ENCODE results near the gene GPBP1. TPM values are rescaled to one million over a fixed set of nuclear protein-coding genes. Genes with fewer than 3 reads are reported as not detected.

The GPBP1 gene
- total and polyA plus RNA-seq, 2 donors (not counting 3 experiments of a cell fraction or from before 2014, with no cell fraction given), result 11.7 to 57.4 TPM

- ChIA-PET CTCF (no interaction called here), POLR2A (no interaction called here)
- no peaks in the 10 kb centered on the region for H4K20me1 ChIP-seq (replicated peaks; ENCODE audit: control insufficient read depth, extremely low read depth, insufficient read depth, low read length)
- intact Hi-C loops (cut with micrococcal nuclease) (no loop called here), dilution Hi-C loops (cut with MboI; ENCODE audit: extremely low pct_ligation_motif_present, low sequenced_read_pairs) (no loop called here)
- no TSS peak for BruUV-seq (replicated peaks)
- no peaks in the 10 kb centered on the region for H3K9me3 ChIP-seq (replicated peaks; ENCODE audit: control insufficient read depth, insufficient read depth, low read length)
- H3K4me1 ChIP-seq (ENCODE audit: control insufficient read depth, extremely low read depth, insufficient read depth, low read length), result no peaks in the 10 kb centered on the region
- H2AFZ ChIP-seq (ENCODE audit: low read depth, low read length), result no peak overlapping the region
- no peak overlapping the region for H3K4me2 ChIP-seq (ENCODE audit: insufficient read depth, low read length)
- no peaks in the 10 kb centered on the region for H3K9me1 ChIP-seq (replicated peaks; ENCODE audit: control insufficient read depth, extremely low read depth, insufficient read depth, low read length)
- no peak overlapping the region for H3K27ac ChIP-seq (ENCODE audit: insufficient read depth, low read depth, low read length)
- H3K9ac ChIP-seq (replicated peaks; ENCODE audit: extremely low read depth, insufficient read depth, low read length), result no peak overlapping the region
- no peak overlapping the region for H3K4me3 ChIP-seq (replicated peaks in 1 of 3; ENCODE audit: insufficient read depth in 1 of 3, low read depth in 1 of 3, low read length in 3 of 3)
- peaks cover 3 to 5% of the 10 kb centered on the region in 2 experiments for H3K36me3 ChIP-seq (ENCODE audit: control insufficient read depth in 2 of 2, extremely low read depth in 1 of 2, insufficient read depth in 2 of 2, low read length in 2 of 2)
- no peak for FAIRE-seq
- no peaks in the 10 kb centered on the region for H3K79me2 ChIP-seq (ENCODE audit: control insufficient read depth, insufficient read depth, low read length)
- no peak for DNase-seq (ENCODE audit: low read depth, low spot score)
- H3K27me3 ChIP-seq (ENCODE audit: control insufficient read depth in 2 of 2, insufficient read depth in 2 of 2, low read length in 2 of 2), result no peaks in the 10 kb centered on the region
- TF ChIP-seq POLR2AphosphoS5 (IDR thresholded peaks at IDR 0.05; ENCODE audit: insufficient read depth, low read depth, low read length) (no peak), JUN (IDR thresholded peaks at IDR 0.05; ENCODE audit: borderline replicate concordance, insufficient read depth, insufficient read length, low read depth) (no peak)
- TF ChIP-seq, protein P1, sequence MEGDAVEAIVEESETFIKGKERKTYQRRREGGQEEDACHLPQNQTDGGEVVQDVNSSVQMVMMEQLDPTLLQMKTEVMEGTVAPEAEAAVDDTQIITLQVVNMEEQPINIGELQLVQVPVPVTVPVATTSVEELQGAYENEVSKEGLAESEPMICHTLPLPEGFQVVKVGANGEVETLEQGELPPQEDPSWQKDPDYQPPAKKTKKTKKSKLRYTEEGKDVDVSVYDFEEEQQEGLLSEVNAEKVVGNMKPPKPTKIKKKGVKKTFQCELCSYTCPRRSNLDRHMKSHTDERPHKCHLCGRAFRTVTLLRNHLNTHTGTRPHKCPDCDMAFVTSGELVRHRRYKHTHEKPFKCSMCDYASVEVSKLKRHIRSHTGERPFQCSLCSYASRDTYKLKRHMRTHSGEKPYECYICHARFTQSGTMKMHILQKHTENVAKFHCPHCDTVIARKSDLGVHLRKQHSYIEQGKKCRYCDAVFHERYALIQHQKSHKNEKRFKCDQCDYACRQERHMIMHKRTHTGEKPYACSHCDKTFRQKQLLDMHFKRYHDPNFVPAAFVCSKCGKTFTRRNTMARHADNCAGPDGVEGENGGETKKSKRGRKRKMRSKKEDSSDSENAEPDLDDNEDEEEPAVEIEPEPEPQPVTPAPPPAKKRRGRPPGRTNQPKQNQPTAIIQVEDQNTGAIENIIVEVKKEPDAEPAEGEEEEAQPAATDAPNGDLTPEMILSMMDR (IDR thresholded peaks at IDR 0.05; ENCODE audit: extremely low read depth in 1 of 2, insufficient read depth in 1 of 2, low read depth in 1 of 2, low read length in 2 of 2), result no peak
- TF ChIP-seq, protein P2, sequence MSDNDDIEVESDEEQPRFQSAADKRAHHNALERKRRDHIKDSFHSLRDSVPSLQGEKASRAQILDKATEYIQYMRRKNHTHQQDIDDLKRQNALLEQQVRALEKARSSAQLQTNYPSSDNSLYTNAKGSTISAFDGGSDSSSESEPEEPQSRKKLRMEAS (IDR thresholded peaks at IDR 0.05; ENCODE audit: insufficient read depth, insufficient read length), result no peak
Observed at GRCh38 chr5:57246426-57246825, 72.6 kb downstream of the GPBP1 start.

GRCh38 chr5:57247765-57248164 lies 73.9 kb downstream of the GPBP1 start:
- H3K27ac ChIP-seq (ENCODE audit: insufficient read depth, low read depth, low read length), result no peak overlapping the region
- no peak overlapping the region for H3K9ac ChIP-seq (replicated peaks; ENCODE audit: extremely low read depth, insufficient read depth, low read length)
- ChIA-PET POLR2A (no interaction called here), CTCF (no interaction called here)
- TF ChIP-seq MYC (IDR thresholded peaks at IDR 0.05; ENCODE audit: low read depth, low read length) (no peak), POLR2AphosphoS5 (IDR thresholded peaks at IDR 0.05; ENCODE audit: insufficient read depth, low read depth, low read length) (no peak), EZH2 (IDR thresholded peaks at IDR 0.05; ENCODE audit: borderline replicate concordance, low read depth, low read length, severe bottlenecking) (no peak), GATA2 (IDR thresholded peaks at IDR 0.05; ENCODE audit: insufficient read depth, insufficient read length, low read depth, low read length) (no peak), JUN (IDR thresholded peaks at IDR 0.05; ENCODE audit: borderline replicate concordance, insufficient read depth, insufficient read length, low read depth) (no peak), POLR2A (IDR thresholded peaks at IDR 0.05; ENCODE audit: low read depth, low read length) (no peak), FOS (IDR thresholded peaks at IDR 0.05; ENCODE audit: borderline replicate concordance, insufficient read depth, low read length) (no peak)
- TF ChIP-seq, protein P2 (IDR thresholded peaks at IDR 0.05; ENCODE audit: insufficient read depth, insufficient read length), result no peak
- TF ChIP-seq, protein P1 (IDR thresholded peaks at IDR 0.05; ENCODE audit: extremely low read depth in 1 of 2, insufficient read depth in 1 of 2, low read depth in 1 of 2, low read length in 2 of 2), result no peak
- H3K4me2 ChIP-seq (ENCODE audit: insufficient read depth, low read length), result no peak overlapping the region
- peaks cover 4% of the 10 kb centered on the region for H3K79me2 ChIP-seq (ENCODE audit: control insufficient read depth, insufficient read depth, low read length)
- no peaks in the 10 kb centered on the region for H3K9me3 ChIP-seq (replicated peaks; ENCODE audit: control insufficient read depth, insufficient read depth, low read length)
- no peak overlapping the region for H3K4me3 ChIP-seq (replicated peaks in 1 of 3; ENCODE audit: insufficient read depth in 1 of 3, low read depth in 1 of 3, low read length in 3 of 3)
- dilution Hi-C loops (cut with MboI; ENCODE audit: extremely low pct_ligation_motif_present, low sequenced_read_pairs) (no loop called here), intact Hi-C loops (cut with micrococcal nuclease) (no loop called here)
- peaks cover 3 to 5% of the 10 kb centered on the region in 2 experiments for H3K36me3 ChIP-seq (ENCODE audit: control insufficient read depth in 2 of 2, extremely low read depth in 1 of 2, insufficient read depth in 2 of 2, low read length in 2 of 2)
- FAIRE-seq (no peak), DNase-seq (ENCODE audit: low read depth, low spot score) (no peak)
- BruUV-seq (replicated peaks), result no TSS peak
- no peaks in the 10 kb centered on the region for H3K9me1 ChIP-seq (replicated peaks; ENCODE audit: control insufficient read depth, extremely low read depth, insufficient read depth, low read length)
- no peaks in the 10 kb centered on the region for H3K4me1 ChIP-seq (ENCODE audit: control insufficient read depth, extremely low read depth, insufficient read depth, low read length)
- H3K27me3 ChIP-seq (ENCODE audit: control insufficient read depth in 2 of 2, insufficient read depth in 2 of 2, low read length in 2 of 2), result no peaks in the 10 kb centered on the region
- H2AFZ ChIP-seq (ENCODE audit: low read depth, low read length), result no peak overlapping the region
- no peaks in the 10 kb centered on the region for H4K20me1 ChIP-seq (replicated peaks; ENCODE audit: control insufficient read depth, extremely low read depth, insufficient read depth, low read length)
